H1 (cell line): ENCODE results near the gene GMEB1. TPM values are rescaled to one million over a fixed set of nuclear protein-coding genes. Genes with fewer than 3 reads are reported as not detected.

Source experiments
- SAP30 ChIP-seq: fragments of 300-600 bp; sonication (generic); IDR thresholded peaks from 2 replicates; pipeline ENCODE4 v1.7.1; 2012; ENCODE audit warnings: low read length, moderate library complexity, mild to moderate bottlenecking, inconsistent platforms; ENCODE audit not compliant: insufficient read depth, insufficient replicate concordance
- TBP ChIP-seq: IDR thresholded peaks from 2 replicates; pipeline ENCODE4 v1.6.1; 2011; ENCODE audit warnings: low read depth, low read length, improper control_type of control experiment
- polyA plus RNA-seq, 7 experiments: library from polyadenylated mRNA; depleted of rRNA in 3 of 7; stranded (reverse) in 5 of 7; unstranded in 2 of 7; fragments of >200 nt in 5 of 7; fragments of 200-250 nt in 2 of 7; gene quantifications; 1 replicate in 5 of 7; 2 replicates in 1 of 7; 4 replicates in 1 of 7; pipeline versions ENCODE4 v1.2.1 to v1.2.3, GENCODE V29; 2011 to 2013; ENCODE audit warnings: missing spikeins in 2 of 7, mixed read lengths in 2 of 7
- total RNA-seq: library from RNA; stranded (reverse); fragmentation: NEBNext Ultra II Directional; extraction: Animal tissue kit (Norgen Biotek cat#: 25700); gene quantifications from 2 replicates; pipeline ENCODE4 v1.2.1, GENCODE V29; 2021
- TF ChIP-seq, protein P1 (sequence below): fragments of 300-600 bp; sonication (generic); IDR thresholded peaks from 2 replicates; pipeline ENCODE4 v1.7.1; 2012; ENCODE audit warnings: low read length, moderate library complexity, mild to moderate bottlenecking, inconsistent platforms; ENCODE audit not compliant: insufficient replicate concordance
- TF ChIP-seq, protein P2 (sequence below): IDR thresholded peaks from 2 replicates; pipeline ENCODE4 v1.6.1; 2012; ENCODE audit warnings: inconsistent platforms

GMEB1 gene
- total and polyA plus RNA-seq, 2 of the 8 experiments (the other 6 are each of a cell fraction or from before 2014, with no cell fraction given) = 13.3 to 26.2 TPM

DNA sequence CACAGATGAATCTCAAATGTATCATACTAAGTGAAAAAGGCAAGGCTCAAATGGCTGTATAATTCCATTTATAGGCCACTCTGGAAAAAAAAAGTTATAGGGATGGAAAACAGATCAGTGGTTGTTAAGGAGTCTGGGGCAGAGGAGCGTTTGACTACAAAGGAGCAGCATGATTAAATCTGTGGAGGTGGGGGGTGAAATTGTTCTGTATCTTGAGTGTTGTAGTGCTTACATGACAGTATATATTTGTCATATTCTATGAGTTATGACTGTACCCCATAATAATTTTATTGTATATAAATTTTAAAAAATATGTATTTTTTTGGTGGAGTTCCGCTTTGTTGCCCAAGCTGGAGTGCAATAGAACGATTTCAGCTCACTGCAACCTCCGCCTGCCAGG is 36.0 kb upstream of the GMEB1 start (continued):
- TF ChIP-seq, protein P1, sequence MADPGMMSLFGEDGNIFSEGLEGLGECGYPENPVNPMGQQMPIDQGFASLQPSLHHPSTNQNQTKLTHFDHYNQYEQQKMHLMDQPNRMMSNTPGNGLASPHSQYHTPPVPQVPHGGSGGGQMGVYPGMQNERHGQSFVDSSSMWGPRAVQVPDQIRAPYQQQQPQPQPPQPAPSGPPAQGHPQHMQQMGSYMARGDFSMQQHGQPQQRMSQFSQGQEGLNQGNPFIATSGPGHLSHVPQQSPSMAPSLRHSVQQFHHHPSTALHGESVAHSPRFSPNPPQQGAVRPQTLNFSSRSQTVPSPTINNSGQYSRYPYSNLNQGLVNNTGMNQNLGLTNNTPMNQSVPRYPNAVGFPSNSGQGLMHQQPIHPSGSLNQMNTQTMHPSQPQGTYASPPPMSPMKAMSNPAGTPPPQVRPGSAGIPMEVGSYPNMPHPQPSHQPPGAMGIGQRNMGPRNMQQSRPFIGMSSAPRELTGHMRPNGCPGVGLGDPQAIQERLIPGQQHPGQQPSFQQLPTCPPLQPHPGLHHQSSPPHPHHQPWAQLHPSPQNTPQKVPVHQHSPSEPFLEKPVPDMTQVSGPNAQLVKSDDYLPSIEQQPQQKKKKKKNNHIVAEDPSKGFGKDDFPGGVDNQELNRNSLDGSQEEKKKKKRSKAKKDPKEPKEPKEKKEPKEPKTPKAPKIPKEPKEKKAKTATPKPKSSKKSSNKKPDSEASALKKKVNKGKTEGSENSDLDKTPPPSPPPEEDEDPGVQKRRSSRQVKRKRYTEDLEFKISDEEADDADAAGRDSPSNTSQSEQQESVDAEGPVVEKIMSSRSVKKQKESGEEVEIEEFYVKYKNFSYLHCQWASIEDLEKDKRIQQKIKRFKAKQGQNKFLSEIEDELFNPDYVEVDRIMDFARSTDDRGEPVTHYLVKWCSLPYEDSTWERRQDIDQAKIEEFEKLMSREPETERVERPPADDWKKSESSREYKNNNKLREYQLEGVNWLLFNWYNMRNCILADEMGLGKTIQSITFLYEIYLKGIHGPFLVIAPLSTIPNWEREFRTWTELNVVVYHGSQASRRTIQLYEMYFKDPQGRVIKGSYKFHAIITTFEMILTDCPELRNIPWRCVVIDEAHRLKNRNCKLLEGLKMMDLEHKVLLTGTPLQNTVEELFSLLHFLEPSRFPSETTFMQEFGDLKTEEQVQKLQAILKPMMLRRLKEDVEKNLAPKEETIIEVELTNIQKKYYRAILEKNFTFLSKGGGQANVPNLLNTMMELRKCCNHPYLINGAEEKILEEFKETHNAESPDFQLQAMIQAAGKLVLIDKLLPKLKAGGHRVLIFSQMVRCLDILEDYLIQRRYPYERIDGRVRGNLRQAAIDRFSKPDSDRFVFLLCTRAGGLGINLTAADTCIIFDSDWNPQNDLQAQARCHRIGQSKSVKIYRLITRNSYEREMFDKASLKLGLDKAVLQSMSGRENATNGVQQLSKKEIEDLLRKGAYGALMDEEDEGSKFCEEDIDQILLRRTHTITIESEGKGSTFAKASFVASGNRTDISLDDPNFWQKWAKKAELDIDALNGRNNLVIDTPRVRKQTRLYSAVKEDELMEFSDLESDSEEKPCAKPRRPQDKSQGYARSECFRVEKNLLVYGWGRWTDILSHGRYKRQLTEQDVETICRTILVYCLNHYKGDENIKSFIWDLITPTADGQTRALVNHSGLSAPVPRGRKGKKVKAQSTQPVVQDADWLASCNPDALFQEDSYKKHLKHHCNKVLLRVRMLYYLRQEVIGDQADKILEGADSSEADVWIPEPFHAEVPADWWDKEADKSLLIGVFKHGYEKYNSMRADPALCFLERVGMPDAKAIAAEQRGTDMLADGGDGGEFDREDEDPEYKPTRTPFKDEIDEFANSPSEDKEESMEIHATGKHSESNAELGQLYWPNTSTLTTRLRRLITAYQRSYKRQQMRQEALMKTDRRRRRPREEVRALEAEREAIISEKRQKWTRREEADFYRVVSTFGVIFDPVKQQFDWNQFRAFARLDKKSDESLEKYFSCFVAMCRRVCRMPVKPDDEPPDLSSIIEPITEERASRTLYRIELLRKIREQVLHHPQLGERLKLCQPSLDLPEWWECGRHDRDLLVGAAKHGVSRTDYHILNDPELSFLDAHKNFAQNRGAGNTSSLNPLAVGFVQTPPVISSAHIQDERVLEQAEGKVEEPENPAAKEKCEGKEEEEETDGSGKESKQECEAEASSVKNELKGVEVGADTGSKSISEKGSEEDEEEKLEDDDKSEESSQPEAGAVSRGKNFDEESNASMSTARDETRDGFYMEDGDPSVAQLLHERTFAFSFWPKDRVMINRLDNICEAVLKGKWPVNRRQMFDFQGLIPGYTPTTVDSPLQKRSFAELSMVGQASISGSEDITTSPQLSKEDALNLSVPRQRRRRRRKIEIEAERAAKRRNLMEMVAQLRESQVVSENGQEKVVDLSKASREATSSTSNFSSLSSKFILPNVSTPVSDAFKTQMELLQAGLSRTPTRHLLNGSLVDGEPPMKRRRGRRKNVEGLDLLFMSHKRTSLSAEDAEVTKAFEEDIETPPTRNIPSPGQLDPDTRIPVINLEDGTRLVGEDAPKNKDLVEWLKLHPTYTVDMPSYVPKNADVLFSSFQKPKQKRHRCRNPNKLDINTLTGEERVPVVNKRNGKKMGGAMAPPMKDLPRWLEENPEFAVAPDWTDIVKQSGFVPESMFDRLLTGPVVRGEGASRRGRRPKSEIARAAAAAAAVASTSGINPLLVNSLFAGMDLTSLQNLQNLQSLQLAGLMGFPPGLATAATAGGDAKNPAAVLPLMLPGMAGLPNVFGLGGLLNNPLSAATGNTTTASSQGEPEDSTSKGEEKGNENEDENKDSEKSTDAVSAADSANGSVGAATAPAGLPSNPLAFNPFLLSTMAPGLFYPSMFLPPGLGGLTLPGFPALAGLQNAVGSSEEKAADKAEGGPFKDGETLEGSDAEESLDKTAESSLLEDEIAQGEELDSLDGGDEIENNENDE = no peak
- TF ChIP-seq TBP (no peak), SAP30 (no peak)
- TF ChIP-seq, protein P2, sequence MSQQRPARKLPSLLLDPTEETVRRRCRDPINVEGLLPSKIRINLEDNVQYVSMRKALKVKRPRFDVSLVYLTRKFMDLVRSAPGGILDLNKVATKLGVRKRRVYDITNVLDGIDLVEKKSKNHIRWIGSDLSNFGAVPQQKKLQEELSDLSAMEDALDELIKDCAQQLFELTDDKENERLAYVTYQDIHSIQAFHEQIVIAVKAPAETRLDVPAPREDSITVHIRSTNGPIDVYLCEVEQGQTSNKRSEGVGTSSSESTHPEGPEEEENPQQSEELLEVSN = no peak
